ENCODE data around the gene OPCML.

OPCML gene

GRCh38 chr11:133202816-133203215, 329.5 kb downstream of the OPCML start:
- no peak for DNase-seq (ENCODE audit: extremely low read depth in 1 of 2, low read depth in 1 of 2)

- DNase-seq (ENCODE audit: extremely low read depth in 1 of 2, low read depth in 1 of 2): no peak
Measured at GRCh38 chr11:133198438-133198837, 333.9 kb downstream of the OPCML start.

- no peak for DNase-seq (ENCODE audit: extremely low read depth in 1 of 2, low read depth in 1 of 2)
Measured at GRCh38 chr11:133197425-133197824, 334.9 kb downstream of the OPCML start.

DNA sequence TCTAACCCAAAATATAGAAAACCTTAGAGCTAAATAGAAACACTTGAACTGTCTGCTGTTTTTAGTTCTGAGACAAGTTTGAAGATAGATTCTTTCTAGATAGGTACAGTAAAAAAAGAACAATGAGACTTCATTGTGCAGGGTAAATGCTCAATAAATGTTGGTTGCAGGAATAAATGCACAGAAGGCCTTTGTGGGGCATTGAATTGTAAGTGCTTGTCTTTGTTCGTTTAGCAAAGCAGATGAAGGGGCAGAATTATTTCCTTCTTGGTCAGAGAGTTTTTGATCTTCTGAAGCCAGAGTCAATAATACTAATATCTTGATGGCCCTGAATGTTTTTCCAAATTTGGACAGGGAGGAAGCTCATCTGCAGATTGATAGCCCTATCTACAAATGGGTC, 340.4 kb downstream of the OPCML start:
- no peak for DNase-seq (ENCODE audit: extremely low read depth in 1 of 2, low read depth in 1 of 2)

DNA sequence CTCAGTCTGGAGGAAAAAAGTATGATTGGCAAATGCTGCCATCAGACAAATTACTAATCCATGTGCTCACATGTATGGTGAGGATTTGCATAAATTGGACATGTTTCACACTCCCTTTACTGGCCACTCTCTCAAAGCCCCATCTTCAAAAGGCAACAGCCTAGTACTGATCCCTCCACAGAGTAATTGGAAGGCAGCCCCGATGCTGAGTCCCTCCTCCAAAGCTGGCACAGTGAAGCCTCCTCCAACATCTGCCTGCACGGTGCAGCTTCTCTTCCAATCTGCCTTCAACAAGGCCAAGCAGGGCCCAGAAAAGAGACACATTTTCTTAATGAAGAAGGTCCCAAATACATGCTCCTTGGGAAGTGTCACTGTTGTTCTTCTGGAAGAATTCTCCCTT, 350.6 kb downstream of the OPCML start:
- DNase-seq (ENCODE audit: extremely low read depth in 1 of 2, low read depth in 1 of 2): no peak

- no peak for DNase-seq (ENCODE audit: extremely low read depth in 1 of 2, low read depth in 1 of 2)
Measured at GRCh38 chr11:133181066-133181465, 351.2 kb downstream of the OPCML start.

GRCh38 chr11:133180201-133180600, 352.1 kb downstream of the OPCML start:
- no peak for DNase-seq (ENCODE audit: extremely low read depth in 1 of 2, low read depth in 1 of 2)

GRCh38 chr11:133176748-133177147, 355.6 kb downstream of the OPCML start:
- DNase-seq (ENCODE audit: extremely low read depth in 1 of 2, low read depth in 1 of 2): no peak

GRCh38 chr11:133175103-133175502, 357.2 kb downstream of the OPCML start:
- DNase-seq (ENCODE audit: extremely low read depth in 1 of 2, low read depth in 1 of 2): no peak

- no peak for DNase-seq (ENCODE audit: extremely low read depth in 1 of 2, low read depth in 1 of 2)
Measured at GRCh38 chr11:133173810-133174412, 358.4 kb downstream of the OPCML start.

GRCh38 chr11:133172349-133172748, 360.0 kb downstream of the OPCML start:
- DNase-seq (ENCODE audit: extremely low read depth in 1 of 2, low read depth in 1 of 2): no peak

- no peak for DNase-seq (ENCODE audit: extremely low read depth in 1 of 2, low read depth in 1 of 2)
Measured at GRCh38 chr11:133171374-133171773, 360.9 kb downstream of the OPCML start.

GRCh38 chr11:133168016-133168415, 364.3 kb downstream of the OPCML start:
- DNase-seq (ENCODE audit: extremely low read depth in 1 of 2, low read depth in 1 of 2): no peak

GRCh38 chr11:133166662-133167061, 365.6 kb downstream of the OPCML start:
- no peak for DNase-seq (ENCODE audit: extremely low read depth in 1 of 2, low read depth in 1 of 2)

- DNase-seq (ENCODE audit: extremely low read depth in 1 of 2, low read depth in 1 of 2): no peak
Measured at GRCh38 chr11:133164986-133165385, 367.3 kb downstream of the OPCML start.

DNA sequence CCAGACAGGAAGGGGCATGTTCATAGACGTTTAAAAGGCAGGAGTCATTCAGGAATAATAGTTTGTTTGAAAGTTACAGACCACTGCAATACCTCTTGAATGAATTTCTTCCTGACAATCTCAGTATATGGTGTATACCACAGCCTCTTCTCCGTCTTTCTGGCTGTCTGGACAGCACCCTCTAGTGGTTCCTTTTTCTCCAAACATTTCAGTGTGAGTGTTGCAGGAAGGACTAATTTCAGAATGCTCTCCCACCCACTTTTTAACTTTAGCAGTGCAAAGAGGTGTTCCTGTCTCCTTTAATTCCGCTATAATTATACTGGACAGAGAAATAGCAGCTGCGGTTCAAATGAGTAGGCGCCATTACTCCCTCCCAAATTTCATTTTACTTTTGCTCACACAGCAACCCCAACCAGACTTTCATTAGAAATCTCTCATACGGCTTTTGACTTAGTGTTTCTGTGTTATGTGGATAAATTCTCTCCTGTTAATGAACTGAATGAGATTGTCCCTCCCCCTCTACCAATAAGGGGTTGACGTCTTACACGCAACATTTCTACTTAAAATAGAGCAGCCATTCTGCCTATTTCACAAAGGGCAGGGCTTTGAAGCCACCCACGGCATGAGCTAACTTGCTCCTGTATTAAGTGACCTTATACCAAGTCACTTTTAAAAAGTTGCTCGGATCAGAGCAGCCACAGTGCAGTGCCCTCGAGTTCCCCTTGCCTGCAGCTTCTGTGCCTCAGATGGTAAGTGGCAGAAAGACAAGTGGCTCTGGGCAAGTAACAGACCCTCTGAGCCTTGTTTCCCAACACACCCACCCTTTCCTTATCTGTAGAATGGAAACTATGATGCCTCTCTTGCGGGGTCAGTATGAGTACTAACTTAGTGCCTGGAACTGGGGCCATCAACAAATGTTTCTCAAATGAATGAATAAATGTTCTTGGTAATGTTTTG, 368.6 kb downstream of the OPCML start:
- no peak for DNase-seq (ENCODE audit: extremely low read depth in 1 of 2, low read depth in 1 of 2)

GRCh38 chr11:133162227-133162626, 370.1 kb downstream of the OPCML start:
- no peak for DNase-seq (ENCODE audit: extremely low read depth in 1 of 2, low read depth in 1 of 2)

DNA sequence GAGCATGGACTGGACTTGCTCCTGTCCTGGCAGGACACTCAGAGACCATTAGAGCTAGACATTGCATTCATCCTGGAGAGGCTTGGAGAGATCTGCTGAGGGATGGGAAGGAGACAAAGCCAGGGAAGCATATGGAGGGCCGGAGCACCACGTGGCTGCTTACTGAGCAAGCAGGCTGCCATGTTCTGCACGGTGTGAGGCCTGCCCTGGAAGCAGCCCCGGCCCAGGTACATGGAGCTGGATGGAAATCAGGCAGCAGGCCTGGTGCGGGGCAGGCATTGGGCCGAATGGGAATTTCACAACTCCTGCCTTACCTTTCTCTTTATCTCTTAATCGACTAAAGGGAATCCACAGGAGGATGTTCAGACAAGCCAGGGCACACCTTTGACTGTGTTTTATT, 371.5 kb downstream of the OPCML start:
- DNase-seq (ENCODE audit: extremely low read depth in 1 of 2, low read depth in 1 of 2): no peak

GRCh38 chr11:133156986-133157745, 375.1 kb downstream of the OPCML start:
- DNase-seq (ENCODE audit: extremely low read depth in 1 of 2, low read depth in 1 of 2): no peak

DNA sequence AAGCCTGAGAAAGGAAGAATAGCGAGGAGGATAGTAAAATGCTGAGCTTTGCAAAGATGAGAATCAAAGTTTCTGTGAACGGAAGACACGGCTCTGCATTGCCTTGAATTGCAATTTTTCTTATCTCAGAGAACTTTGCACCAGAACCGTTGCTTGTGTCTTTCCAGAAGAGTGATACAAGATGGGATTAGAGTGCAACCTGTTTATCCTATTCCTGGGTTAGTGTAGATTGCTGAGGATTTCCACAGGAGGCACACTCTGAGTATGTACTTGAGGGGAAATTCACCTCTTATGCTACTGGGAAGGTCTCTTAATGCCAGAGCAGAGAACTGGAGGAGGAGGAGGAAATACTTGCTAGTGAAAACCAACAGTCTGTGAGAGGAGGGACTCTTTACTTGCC, 377.5 kb downstream of the OPCML start:
- DNase-seq (ENCODE audit: extremely low read depth in 1 of 2, low read depth in 1 of 2): no peak

DNA sequence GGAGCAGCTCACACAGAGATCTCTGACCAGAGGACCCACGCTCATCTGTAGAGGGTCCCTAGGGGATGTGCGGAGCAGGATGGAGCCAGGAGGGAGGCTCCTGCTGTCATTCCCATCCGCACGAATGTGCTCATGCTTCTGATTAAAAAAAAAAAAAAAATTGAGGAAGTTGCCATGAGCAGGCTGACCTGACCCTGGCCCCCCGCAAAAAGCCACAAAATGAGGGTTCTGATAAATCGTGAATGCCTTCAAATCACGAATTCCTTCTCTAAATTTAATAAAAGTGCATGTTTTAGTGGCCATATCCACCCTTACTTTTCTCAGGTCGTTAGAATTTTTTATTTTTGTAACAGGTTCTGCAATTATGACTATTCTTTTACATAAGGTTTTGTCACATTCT, 378.2 kb downstream of the OPCML start:
- no peak for DNase-seq (ENCODE audit: extremely low read depth in 1 of 2, low read depth in 1 of 2)

- DNase-seq (ENCODE audit: extremely low read depth in 1 of 2, low read depth in 1 of 2): no peak
Measured at GRCh38 chr11:133153031-133153430, 379.3 kb downstream of the OPCML start.
